GM12864 (cell line): ENCODE data around the gene MAMLD1.

ENCODE experiments used
- DNase-seq: peaks from one replicate; pipeline ENCODE4 v3.0.0-alpha.2; 2011; ENCODE audit warnings: low read depth
- H3K4me3 ChIP-seq: 2 replicates; pipeline ENCODE4 v1.5.1; 2011; ENCODE audit warnings: mild to moderate bottlenecking, low read depth, low read length, control low read depth
- TF ChIP-seq, protein P1 (sequence below): IDR thresholded peaks from 2 replicates; pipeline ENCODE4 v1.5.1; 2011; ENCODE audit warnings: low read depth, mild to moderate bottlenecking, moderate library complexity, low read length, control low read depth, inconsistent platforms; ENCODE audit errors: missing control alignments

MAMLD1 gene

DNA sequence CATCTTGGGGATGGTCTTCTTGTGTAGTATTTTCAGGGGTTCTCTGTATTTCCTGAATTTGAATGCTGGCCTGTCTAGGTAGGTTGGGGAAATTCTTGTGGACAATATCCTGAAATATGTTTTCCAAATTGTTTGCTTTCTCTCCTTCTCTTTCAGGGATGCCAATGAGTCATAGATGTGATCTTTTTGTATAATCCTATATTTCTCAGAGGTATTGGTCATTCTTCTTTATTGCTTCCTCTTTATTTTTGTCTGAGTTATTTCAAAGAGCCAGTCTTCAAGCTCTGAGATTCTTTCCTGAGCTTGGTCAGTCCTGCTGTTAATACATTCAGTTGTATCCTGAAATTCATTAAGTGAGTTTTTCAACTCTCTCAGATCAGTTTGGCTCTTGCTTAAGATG lies 73.1 kb downstream of the MAMLD1 start:
- TF ChIP-seq, protein P1, sequence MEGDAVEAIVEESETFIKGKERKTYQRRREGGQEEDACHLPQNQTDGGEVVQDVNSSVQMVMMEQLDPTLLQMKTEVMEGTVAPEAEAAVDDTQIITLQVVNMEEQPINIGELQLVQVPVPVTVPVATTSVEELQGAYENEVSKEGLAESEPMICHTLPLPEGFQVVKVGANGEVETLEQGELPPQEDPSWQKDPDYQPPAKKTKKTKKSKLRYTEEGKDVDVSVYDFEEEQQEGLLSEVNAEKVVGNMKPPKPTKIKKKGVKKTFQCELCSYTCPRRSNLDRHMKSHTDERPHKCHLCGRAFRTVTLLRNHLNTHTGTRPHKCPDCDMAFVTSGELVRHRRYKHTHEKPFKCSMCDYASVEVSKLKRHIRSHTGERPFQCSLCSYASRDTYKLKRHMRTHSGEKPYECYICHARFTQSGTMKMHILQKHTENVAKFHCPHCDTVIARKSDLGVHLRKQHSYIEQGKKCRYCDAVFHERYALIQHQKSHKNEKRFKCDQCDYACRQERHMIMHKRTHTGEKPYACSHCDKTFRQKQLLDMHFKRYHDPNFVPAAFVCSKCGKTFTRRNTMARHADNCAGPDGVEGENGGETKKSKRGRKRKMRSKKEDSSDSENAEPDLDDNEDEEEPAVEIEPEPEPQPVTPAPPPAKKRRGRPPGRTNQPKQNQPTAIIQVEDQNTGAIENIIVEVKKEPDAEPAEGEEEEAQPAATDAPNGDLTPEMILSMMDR: no peak
- H3K4me3 ChIP-seq: no peak overlapping the region
- no peak for DNase-seq

DNA sequence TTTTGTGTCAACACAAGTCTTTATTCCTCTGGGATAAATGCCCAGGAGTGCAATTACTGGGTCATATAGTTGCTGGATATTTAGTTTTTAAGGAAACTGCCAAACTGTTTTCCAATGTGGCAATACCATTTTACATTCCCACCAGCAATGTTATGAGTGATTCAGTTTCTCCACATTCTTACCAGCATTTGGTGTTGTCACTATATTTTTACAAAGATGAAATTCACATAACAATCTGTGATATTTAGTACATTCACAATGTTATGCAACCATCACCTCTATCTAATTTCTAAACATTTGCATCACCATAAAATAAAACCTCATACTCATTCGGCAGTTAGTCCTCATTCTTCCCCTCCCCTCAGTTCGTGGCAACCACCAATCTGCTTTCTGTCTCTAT lies 75.0 kb downstream of the MAMLD1 start:
- no peak overlapping the region for H3K4me3 ChIP-seq
- no peak for DNase-seq
- TF ChIP-seq, protein P1: no peak

DNA sequence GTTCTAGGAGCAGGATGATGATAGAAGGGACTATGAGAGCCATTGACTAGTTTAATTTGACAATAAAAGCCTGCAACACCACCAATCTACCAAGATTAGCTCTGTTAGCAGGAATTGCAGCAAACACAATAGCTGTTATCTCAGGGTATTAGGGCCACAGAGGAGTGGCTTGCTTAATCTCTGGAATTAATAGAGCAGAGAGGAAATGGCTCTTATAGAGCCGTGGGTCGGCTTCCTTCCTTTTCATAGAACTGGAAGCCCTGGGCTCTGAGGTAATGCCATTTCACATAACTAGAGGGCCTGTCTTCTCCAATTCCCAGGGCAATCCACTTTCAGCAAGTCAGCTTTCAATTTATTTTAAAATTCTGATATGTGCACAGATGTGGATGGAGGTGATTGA lies 83.0 kb downstream of the MAMLD1 start:
- TF ChIP-seq, protein P1: no peak
- no peak for DNase-seq
- no peak overlapping the region for H3K4me3 ChIP-seq

DNA sequence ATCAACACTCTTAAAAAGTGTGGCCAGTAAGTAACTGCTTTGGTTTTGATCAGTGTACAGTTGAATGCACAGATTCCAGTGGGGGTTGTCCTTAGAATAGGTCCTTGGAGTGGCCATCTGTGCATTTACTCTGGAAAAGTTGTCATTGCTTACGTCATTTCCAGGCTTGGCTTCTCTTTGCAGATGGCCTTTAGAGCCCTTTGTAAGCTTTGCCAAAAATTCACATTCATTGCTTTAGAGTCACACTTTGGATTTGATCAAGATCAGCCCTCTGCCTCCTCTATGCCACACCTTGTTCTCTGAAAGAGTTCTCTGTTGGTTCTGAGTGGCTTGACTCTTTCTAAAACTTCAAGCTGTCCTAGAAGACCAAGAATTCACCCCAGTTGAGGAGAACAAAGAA lies 83.9 kb downstream of the MAMLD1 start:
- DNase-seq: no peak
- H3K4me3 ChIP-seq: no peak overlapping the region
- TF ChIP-seq, protein P1: no peak

DNA sequence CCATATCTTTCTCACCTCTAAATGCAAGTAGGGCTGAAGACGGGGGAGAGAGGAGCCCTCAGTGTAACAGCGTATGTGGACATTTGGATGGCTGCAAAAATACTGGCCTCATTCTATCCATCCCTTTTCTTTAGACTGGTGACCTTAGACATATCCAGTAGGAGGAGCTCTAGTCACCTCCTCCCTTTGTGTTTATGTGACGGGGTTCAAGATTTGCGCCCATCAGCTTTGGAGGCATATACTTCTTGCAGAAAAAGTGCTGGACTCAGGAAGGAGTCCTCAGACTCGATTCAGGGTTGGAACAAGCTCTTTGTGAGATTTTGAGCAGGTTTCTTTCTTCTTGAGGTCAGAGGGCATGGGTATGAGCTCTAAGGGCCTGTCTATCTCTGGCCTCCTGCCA lies 86.2 kb downstream of the MAMLD1 start:
- TF ChIP-seq, protein P1: peak; percentile 33
- DNase-seq: no peak

DNA sequence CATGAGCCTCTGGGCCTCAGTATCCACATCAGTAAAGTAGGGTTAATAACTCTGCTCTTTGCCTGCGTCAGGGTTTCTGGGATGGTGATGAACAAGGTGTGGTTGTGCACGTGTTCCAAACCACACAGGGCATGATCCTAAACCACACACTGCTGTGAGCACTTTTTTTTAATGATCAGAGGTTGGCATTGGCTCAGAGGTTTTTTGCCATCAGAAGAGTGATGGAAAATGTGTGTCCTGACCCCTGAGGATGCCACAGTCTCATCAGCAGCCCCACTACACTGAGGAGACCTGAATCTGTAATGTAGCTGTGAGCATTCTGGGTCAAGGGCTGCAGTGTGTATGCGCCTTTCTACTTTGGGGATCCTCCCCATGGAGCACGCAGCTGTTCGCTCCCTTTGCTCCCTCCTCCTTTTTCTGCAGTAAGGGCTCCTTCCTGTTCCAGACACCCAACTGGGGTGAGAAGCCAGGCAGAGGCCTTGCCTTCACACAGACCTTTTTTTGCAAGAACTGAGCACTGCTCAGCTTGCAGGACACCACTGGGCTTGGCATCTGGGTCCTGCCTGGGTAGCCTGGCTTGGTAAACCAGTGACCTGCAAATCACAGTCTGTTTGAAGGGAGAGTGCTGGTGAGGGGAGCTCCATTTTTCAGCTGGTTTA lies 87.5 kb downstream of the MAMLD1 start:
- H3K4me3 ChIP-seq: no peak overlapping the region
- TF ChIP-seq, protein P1: no peak
- no peak for DNase-seq

More for the DNA sequence above, 86.2 kb downstream of the MAMLD1 start:
- H3K4me3 ChIP-seq: no peak overlapping the region

DNA sequence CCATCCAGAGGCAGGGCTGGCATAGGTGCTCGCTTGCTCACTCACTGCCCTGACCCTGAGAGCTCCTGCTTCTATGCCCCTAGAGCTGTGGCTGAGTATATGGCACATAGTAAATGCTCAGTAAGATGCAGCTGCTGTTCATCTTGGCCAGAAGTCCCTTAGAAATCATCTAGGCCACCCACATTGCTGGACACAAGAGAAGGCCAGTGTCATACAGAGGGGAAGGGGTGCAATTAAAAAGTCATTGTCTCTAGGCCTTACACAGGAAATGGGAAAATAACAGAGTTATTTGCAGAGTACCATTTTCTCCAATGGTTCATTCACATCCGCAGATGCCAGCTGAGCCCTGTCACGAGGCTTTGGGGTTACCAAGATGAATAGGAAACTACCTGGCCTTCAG lies 88.8 kb downstream of the MAMLD1 start:
- TF ChIP-seq, protein P1: no peak
- DNase-seq: no peak
- H3K4me3 ChIP-seq: no peak overlapping the region
